Tibial nerve (tissue), 3 donors: ENCODE data around the gene FAM13A.

Source experiments
- POLR2A ChIP-seq, 2 donors: fragments of 450-650 bp; IDR thresholded peaks; one replicate each; pipeline ENCODE4 v1.6.1; 2017; ENCODE audit warnings: antibody characterized with exemption in 2 of 2, mild to moderate bottlenecking in 2 of 2, moderate library complexity in 2 of 2
- TF ChIP-seq, protein P1 (sequence below), 5 experiments: fragments of 200-600 bp in 3 of 5; fragments of 450-650 bp in 2 of 5; sonication (generic) in 3 of 5; IDR thresholded peaks; one replicate each; pipeline ENCODE4 v1.5.1; 2016 to 2019; ENCODE audit warnings: antibody characterized with exemption in 5 of 5, mild to moderate bottlenecking in 3 of 5, moderate library complexity in 2 of 5

DNA sequence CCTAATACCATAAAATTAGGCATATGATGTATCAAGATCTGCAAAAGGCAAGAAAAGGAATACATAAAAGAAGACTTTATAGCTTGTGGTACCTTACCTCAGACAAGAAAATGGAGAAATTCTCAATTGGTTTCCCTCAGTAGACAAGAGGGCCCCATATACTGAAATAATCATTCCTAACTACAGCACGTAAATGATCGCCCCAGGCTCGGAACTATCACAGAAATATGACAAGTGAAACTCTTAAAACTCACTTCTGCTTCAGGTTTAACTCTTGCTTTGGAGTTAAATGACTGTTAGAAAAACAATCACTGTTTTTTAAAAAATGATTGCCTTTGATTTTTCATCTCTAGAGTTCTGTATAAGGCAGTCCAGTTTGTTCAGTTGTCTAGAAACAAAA lies 320.7 kb downstream of the FAM13A start:
- TF ChIP-seq, protein P1, sequence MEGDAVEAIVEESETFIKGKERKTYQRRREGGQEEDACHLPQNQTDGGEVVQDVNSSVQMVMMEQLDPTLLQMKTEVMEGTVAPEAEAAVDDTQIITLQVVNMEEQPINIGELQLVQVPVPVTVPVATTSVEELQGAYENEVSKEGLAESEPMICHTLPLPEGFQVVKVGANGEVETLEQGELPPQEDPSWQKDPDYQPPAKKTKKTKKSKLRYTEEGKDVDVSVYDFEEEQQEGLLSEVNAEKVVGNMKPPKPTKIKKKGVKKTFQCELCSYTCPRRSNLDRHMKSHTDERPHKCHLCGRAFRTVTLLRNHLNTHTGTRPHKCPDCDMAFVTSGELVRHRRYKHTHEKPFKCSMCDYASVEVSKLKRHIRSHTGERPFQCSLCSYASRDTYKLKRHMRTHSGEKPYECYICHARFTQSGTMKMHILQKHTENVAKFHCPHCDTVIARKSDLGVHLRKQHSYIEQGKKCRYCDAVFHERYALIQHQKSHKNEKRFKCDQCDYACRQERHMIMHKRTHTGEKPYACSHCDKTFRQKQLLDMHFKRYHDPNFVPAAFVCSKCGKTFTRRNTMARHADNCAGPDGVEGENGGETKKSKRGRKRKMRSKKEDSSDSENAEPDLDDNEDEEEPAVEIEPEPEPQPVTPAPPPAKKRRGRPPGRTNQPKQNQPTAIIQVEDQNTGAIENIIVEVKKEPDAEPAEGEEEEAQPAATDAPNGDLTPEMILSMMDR (IDR thresholded peaks at IDR 0.05): no peak
- TF ChIP-seq POLR2A (IDR thresholded peaks at IDR 0.05): no peak
